HUDEP-2 (cell line): ENCODE measurements around the gene OAS1.
A peak's percentile ranks its signal among the peaks of the same experiment; 100 is the strongest.
"Not testable (repeated sequence)": the region's sequence is repeated elsewhere in the genome, so short reads cannot be mapped to it uniquely, and the experiment has no call there.

Experiments
- DNase-seq, 76 experiments: peaks; one replicate each; lab custom pipeline; 2025; ENCODE audit not compliant: unreplicated experiment in 76 of 76; lab: John Stamatoyannopoulos, UW

OAS1 gene

DNA sequence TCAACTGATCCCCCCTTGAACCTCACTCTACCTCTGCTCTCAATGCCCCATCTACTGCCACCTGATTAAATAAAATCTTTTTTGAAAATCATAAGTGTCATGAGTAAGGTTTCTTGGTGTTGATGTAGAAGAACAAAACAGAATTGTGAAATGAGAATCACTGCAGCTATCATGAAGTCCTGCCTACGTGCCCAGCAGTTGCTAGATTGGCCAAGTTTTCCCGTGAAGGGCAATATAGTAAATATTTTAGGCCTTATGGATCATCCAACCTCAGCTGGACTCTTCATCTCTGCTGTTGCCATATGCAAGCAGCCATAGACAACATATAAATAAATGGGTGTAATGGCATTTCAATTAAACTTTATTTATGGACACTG lies 26.4 kb downstream of the OAS1 start:
- no peak for DNase-seq

DNA sequence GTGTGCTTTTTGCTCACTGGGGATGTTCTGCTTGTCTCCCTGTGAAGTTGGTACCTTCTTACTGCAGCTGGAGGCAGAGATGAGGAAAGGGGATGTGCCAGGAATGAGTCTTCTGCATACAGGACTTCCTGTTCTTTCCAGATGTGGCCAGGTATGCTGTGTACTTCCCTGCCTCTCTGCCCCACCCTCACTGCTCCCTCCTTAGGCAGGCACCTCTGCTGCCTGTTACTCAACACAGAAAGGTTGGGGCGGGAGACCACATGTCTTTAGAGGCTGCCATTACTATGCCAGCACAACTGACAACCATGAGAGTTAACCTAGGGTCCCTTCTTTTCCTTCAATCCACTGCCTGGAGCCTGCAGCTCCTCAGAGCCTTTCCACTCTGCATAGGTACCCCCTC lies 29.5 kb downstream of the OAS1 start:
- no peak for DNase-seq

DNA sequence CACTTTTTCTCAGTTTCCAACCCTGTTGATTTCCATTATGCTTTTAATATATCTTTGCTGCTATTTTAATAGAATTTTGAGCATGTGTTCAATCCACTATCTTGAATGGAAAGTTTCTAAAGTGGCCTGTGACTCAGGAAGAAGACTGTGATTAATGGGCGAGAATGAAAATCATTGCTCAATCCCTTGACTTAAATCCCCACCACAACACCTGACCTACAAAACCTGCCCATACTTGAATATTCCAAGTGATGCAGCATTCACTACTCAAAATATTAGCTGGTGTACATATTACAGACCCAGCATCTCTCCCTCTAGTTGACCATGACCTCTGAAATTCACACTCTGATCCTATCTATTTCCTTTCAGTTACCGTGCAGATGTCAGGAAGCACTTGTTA lies 30.2 kb downstream of the OAS1 start:
- DNase-seq, result no peak

DNA sequence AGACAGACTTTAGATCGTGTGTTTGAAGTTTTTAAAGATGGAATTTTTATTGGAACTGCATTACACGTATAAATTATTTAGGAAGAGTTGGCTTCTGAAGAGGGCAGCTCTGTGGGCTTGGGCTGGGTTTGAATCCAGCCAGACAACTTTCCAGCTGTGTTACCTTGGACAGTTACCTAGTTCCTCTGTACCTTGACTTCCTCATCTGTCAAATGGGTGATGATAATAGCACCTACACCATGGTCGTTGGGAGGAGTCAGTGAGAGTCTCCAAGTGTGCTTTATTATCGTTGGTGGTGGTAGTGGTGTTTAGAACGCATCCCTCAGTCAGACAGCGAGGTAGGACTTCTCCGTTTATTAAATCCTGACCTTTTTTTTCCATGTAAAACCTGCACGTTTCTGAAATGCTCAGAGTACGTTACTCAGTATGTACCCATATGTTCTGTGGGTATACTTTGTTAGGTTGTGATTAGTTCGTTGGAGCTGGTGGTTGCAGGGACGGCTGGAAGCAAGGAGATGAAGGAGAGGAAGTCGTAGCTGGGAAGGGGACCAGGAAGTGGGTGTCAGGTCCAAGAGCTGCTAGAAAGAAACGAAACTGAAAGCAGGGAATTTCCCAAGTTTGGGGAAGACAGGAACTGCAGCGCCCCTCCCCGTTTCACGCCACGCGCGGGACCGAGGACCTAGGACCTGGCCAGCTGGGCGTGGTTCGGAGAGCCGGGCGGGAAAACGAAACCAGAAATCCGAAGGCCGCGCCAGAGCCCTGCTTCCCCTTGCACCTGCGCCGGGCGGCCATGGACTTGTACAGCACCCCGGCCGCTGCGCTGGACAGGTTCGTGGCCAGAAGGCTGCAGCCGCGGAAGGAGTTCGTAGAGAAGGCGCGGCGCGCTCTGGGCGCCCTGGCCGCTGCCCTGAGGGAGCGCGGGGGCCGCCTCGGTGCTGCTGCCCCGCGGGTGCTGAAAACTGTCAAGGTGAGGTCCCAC lies 31.3 kb downstream of the OAS1 start, which contains the start of gene OAS3:
Gene OAS3 (plus strand): TSS at position 734 of the 979 bp plus-strand sequence. CDS start 57 bp downstream, at position 791.
- peak in 3 of 76 experiments; percentile 1 to 6 (median 4) for DNase-seq

DNA sequence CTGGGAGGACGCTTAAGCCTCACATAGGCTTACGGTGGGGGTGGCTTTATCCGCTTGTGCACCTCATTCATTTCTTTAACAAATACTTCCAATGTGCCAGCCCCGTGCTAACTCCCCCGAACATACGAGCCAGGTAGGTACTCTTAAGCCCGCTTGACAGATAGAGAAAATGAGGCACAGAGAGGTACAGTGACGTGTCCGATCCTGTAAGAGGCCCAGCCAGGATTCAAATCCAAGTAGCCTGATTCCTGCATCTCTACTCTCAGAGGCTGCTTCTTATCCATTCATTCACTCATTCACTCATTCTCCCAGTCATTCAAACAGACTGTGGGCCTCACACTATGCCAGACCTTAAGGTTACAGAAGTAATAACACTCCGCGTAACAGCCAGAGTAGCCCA lies 32.0 kb downstream of the OAS1 start:
- DNase-seq, result no peak

DNA sequence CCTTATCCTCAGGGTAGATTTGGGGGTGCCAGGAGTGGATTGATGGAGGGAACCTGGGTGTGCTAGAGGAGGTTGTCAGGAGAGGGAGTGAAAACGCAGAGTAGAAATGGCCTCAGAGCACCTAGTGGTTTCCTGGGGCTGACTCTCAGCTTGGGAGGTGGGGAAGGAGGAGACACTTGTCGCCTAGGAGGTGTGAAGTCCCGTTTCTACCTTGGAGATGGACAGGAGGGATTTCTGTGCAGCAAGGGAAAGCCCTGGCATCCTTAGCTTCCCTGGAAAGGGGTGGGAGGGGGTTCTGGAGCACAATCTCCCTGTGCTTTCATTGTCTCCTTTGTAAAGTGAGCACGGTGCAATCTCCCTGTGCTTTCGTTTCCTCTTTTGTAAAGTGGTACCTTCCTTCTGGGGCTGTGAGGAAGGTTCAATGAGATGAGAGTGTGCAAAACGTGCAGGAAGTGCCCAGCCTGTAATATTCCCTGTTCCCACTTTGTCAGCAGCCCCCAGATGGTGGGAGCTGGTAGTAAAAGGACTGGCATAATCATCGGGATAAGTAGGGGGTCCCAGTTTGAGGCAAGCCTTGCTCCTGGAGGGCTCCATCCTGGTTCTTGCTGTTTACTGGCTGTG lies 33.1 kb downstream of the OAS1 start:
- peak in 1 of 76 experiments; percentile 0 for DNase-seq

DNA sequence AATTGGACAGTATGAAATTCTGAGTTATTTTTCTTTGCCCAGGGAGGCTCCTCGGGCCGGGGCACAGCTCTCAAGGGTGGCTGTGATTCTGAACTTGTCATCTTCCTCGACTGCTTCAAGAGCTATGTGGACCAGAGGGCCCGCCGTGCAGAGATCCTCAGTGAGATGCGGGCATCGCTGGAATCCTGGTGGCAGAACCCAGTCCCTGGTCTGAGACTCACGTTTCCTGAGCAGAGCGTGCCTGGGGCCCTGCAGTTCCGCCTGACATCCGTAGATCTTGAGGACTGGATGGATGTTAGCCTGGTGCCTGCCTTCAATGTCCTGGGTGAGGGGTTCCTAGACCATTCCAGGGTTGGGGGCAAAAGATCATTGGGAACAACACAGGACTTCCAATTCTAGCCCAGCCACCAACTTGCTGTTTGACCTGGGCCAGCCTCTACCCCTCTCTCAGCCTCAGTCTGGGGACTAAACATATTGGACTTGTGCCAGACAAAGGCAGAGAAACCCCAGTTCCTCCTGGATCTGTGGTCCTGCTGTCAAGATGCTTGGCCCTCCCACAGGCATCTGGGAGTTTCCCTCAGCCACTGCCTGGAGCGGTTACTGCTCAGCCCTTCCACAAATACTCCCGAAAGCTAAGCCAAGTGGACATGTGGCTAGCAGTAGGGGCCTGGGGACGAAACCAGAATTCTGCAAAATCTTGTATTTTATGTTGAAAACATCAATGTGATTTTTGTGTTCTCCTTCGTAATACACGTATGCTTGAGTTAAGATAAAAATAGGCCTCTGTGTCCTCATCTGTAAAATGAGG lies 35.0 kb downstream of the OAS1 start:
- DNase-seq, result no peak

DNA sequence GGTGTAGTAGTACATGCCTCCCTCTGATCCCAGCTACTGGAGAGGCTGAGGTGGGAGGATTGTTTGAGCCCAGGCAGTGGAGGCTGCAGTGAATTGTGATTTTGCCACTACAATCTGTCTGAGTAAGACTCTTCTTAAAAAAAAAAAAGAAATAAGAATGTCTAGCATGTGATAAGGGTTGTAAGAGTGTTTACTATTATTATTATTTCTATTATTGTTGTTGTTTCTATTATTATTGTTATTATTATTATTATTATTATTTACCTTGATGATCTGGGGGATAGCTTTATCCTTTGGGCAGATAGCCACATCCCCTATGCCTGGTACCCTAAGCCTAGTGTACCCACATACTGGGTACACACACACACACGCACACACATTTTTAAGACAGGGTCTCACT lies 35.8 kb downstream of the OAS1 start:
- DNase-seq, result no peak

DNA sequence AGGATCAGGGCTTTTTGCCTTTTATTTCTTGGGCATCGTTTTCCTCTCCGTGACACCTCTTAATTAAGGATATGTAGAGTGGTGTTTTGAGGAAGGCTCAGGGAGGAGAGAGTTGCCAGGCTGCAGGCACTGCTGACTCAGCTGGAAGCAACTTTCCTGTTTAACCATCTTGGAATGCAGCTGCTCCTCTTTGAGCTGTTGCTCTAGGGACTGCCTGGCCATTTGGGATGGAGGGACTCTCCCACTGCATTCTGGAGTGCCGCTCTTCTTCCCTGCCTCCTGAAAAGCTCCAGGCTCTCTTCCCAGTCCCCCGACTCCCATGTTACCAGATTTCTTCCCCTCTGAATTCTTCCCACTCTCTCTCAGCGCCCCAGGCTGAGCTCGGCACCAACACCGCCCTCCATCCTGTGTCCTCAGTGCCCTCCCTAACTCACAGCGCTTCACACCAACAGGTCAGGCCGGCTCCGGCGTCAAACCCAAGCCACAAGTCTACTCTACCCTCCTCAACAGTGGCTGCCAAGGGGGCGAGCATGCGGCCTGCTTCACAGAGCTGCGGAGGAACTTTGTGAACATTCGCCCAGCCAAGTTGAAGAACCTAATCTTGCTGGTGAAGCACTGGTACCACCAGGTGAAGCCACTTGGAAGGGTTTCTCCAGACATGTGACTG lies 37.4 kb downstream of the OAS1 start:
- DNase-seq, result no peak

DNA sequence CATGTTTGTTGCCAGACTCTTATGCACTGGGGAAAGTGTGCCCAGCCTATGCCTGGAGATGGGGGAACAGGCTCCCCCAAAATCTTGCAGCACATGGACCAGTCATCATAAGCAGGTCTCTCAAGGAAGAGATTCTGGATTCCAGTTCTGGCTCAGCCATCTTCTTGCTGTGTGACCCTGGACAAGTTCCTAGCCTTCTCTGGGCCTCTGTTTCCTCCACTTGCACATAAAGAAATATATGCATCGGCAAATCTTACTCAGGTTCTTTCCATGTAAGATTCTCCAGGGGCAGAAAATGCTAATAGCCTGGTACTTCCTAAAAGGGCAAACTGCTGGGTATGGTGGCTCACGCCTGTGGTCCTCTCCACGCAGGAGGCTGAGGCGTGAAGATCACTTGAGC lies 38.8 kb downstream of the OAS1 start:
- no peak for DNase-seq

DNA sequence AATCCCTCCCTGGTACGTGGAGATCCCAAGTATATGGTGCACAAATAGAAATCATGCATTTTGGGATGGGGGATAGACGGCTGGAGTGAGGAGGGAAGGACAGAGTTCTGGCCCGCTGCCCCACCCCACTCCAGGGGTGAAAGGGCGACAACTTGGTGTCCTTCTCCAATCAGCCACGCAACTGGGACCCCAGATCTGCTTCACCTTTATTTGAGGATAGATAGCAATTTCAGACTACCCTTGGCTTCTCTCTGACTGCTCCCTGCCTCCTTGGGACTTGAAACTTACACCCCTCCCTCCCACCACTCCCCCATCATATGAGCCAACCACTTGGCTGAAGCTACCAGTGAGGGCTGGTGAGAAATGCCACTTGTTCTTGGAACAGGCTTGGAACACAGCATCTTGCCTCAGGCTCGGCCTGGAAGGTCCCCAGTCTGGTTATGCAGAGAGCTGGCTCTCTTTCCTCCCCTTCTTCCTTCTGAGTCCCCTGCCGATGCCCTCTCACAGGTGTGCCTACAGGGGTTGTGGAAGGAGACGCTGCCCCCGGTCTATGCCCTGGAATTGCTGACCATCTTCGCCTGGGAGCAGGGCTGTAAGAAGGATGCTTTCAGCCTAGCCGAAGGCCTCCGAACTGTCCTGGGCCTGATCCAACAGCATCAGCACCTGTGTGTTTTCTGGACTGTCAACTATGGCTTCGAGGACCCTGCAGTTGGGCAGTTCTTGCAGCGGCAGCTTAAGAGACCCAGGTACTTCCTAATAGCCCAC lies 39.7 kb downstream of the OAS1 start:
- DNase-seq, result no peak

DNA sequence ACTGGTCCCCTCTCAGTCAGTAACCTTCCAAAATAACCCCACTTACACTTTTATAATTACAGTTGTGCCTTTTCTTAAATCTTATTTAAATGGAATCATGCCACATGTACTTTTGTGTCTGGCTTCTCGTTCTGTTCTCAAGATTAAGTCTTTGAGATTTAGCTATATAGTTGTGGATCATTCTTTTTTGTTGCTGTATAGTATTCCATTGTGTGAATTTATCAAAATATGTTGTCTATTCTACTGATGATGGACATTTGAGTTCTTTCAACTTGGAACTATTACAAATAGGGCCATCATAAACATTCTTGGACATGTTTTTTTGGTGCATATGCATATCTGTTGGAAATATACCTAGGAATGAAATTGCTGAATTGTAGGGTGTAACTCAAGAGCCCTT lies 40.6 kb downstream of the OAS1 start:
- DNase-seq, result no peak

DNA sequence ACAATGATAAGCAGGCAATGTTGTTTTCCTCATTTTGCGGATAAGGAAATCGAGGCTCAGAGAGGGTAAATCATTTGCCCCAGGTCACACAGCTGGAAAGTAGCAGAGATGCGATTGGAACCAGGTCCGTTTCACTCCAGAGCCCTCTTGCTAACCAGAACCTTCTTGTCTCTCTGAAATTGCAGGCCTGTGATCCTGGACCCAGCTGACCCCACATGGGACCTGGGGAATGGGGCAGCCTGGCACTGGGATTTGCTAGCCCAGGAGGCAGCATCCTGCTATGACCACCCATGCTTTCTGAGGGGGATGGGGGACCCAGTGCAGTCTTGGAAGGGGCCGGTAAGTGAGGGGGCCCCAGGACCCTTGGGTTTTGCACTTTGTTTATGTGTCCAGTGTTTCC lies 41.0 kb downstream of the OAS1 start:
- no peak for DNase-seq

DNA sequence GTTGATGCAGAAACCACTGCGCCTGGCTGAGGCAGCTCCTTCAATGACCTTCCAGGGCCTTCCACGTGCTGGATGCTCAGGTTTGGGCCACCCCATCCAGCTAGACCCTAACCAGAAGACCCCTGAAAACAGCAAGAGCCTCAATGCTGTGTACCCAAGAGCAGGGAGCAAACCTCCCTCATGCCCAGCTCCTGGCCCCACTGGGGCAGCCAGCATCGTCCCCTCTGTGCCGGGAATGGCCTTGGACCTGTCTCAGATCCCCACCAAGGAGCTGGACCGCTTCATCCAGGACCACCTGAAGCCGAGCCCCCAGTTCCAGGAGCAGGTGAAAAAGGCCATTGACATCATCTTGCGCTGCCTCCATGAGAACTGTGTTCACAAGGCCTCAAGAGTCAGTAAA lies 42.0 kb downstream of the OAS1 start:
- no peak for DNase-seq

DNA sequence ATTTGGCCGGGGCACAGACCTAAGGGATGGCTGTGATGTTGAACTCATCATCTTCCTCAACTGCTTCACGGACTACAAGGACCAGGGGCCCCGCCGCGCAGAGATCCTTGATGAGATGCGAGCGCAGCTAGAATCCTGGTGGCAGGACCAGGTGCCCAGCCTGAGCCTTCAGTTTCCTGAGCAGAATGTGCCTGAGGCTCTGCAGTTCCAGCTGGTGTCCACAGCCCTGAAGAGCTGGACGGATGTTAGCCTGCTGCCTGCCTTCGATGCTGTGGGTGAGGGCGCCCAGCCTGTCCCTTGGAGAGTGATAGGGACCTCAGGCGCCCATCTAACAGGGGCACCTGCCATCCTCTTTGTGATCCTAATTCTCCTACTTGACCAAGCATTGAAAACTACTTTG lies 43.9 kb downstream of the OAS1 start:
- no peak for DNase-seq

DNA sequence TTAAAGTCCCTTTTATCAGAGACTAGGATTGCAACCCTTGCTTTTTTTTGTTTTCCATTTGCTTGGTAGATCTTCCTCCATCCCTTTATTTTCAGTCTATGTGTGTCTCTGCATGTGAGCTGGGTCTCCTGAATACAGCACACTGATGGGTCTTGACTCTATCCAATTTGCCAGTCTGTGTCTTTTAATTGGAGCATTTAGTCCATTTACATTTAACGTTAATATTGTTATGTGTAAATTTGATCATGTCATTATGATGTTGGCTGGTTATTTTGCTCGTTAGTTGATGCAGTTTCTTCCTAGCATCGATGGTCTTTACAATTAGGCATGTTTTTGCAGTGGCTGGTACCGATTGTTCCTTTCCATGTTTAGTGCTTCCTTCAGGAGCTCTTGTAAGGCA lies 50.4 kb downstream of the OAS1 start:
- DNase-seq, result not testable (repeated sequence)

DNA sequence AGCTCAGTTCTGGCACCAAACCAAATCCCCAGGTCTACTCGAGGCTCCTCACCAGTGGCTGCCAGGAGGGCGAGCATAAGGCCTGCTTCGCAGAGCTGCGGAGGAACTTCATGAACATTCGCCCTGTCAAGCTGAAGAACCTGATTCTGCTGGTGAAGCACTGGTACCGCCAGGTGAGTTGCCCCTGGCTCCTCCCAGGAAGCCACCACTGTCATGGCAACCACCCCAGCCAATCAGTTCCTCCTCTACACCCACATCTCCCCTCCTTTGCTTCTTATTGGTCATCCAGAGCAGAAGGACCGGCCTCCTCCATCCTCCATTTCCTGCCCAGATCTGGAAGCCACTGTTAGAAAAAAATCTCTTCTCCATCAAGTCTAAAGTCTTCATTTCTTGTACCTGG lies 54.3 kb downstream of the OAS1 start:
- DNase-seq, result no peak

DNA sequence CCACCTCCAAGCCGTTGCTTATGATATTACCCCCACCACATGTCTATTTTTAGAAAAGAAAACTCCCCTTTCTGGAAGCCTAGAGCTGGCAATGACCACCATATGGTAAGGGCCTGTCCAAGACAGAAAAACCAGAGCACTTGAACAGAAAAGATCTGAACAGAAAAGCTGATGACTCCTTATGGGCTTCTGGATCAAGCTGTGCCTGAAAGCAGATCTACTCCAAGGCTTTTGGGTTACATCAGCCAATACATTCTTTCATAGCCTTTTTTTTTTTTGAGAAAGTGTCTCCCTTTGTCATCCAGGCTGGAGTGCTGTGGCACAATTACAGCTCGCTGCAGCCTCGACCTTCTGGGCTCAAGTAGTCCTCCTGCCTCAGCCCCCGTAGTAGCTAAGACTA lies 54.8 kb downstream of the OAS1 start:
- DNase-seq, result no peak

DNA sequence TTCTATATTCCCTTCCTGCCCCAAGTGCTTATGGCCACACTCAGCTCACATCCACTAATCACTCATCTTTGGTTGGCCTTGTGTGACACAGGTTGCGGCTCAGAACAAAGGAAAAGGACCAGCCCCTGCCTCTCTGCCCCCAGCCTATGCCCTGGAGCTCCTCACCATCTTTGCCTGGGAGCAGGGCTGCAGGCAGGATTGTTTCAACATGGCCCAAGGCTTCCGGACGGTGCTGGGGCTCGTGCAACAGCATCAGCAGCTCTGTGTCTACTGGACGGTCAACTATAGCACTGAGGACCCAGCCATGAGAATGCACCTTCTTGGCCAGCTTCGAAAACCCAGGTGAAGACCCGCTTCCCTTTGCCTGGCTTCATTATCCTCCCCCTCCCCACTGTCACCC lies 55.8 kb downstream of the OAS1 start:
- no peak for DNase-seq
